HL-60 (cell line): ENCODE results near the gene FBXW7.
A peak's percentile ranks its signal among the peaks of the same experiment; 100 is the strongest.

ENCODE experiments used
- DNase-seq, 2 experiments: peaks; one replicate each; pipeline ENCODE4 v3.0.0-alpha.2; 2010 to 2020; ENCODE audit warnings: low read depth in 1 of 2, low spot score in 1 of 2
- H3K27ac ChIP-seq: fragments of 250-450 bp; sonication (Bioruptor Pico); replicated peaks from 2 replicates; pipeline ENCODE4 v1.5.1; 2020; ENCODE audit warnings: mild to moderate bottlenecking, moderate library complexity
- H3K27me3 ChIP-seq: fragments of 250-450 bp; sonication (Bioruptor Pico); 2 replicates; pipeline ENCODE4 v1.5.1; 2021; ENCODE audit warnings: mild to moderate bottlenecking, moderate library complexity; ENCODE audit not compliant: insufficient read depth, poor library complexity, severe bottlenecking
- H3K4me3 ChIP-seq: replicated peaks from 2 replicates; pipeline ENCODE4 v1.5.1; 2011; ENCODE audit warnings: mild to moderate bottlenecking, control low read depth, low read length; ENCODE audit not compliant: insufficient read depth
- GABPA ChIP-seq: IDR thresholded peaks from 2 replicates; pipeline ENCODE4 v1.6.1; 2012; ENCODE audit warnings: low read depth
- POLR2AphosphoS5 ChIP-seq: IDR thresholded peaks from 2 replicates; pipeline ENCODE4 v1.6.1; 2012; ENCODE audit warnings: low read depth
- SPI1 ChIP-seq: IDR thresholded peaks from 2 replicates; pipeline ENCODE4 v1.6.1; 2012; ENCODE audit warnings: low read depth, mild to moderate bottlenecking, borderline replicate concordance
- TF ChIP-seq, protein P1 (sequence below): IDR thresholded peaks from one replicate; pipeline ENCODE4 v1.5.1; 2011; ENCODE audit warnings: low read length, control low read depth, inconsistent platforms; ENCODE audit not compliant: insufficient read depth
- TF ChIP-seq, protein P2 (sequence below): IDR thresholded peaks from 2 replicates; pipeline ENCODE4 v1.6.1; 2012; ENCODE audit warnings: low read depth; ENCODE audit not compliant: insufficient replicate concordance

FBXW7 gene

DNA sequence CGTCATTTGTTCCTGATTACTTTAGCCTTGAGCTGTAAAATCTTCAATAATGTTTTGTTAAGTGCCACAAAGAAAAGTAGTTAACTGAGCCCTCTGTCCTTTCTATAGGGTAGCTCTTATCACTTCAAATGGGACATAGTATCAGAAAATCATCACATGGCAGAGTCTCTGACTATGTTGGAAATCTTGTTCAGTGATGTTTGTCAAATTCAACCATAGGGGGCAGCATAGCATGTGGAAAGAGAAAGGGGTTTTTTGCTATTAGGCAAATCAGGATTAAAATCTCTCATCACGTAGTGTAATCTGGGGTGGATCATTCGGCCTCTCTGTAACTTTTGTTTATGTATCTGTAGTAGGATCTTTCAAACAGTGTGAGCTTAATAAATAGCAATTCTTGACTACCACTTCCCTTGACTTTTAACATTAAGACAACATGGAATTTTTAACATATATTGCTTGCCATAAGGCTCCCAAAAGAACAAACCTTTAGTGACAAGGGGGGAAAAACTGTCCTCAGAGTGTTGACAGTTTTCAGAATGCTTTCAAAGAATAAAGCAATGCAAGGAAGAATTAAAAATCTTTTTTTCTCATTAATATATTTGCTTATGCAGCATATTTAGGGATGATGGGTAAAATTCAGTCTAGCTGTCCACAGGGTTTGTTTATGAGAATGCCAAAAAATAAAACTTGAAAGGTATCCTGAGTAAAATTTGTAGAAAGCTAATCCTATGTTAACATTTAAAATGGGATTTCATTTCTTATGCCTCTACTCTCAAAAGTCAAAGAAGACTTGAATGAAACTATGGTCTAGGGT lies 127.2 kb downstream of the FBXW7 start:
- DNase-seq: peak in 1 of 2 experiments; percentile 36

DNA sequence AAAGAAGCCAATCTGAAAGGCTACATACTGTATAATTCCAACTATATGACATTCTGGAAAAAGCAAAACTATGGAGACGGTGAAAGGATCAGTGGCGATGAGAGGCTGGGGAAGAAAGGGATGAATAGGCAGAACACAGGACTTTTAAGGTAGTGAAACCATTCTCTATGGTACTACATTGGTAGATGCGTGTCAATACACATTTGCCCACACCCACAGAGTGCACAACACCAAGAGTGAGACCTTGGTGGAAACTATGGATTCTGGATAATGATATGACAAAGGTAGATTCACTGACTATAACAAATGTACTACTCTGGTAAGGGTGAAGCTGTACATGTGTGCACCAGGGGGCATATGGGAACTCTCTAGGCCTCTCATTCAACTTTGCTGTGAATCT lies 134.5 kb downstream of the FBXW7 start:
- Histone ChIP-seq H3K27me3 (no peaks in the 10 kb centered on the region), H3K27ac (no peak overlapping the region), H3K4me3 (no peak overlapping the region)
- DNase-seq: no peak
- TF ChIP-seq, protein P1, sequence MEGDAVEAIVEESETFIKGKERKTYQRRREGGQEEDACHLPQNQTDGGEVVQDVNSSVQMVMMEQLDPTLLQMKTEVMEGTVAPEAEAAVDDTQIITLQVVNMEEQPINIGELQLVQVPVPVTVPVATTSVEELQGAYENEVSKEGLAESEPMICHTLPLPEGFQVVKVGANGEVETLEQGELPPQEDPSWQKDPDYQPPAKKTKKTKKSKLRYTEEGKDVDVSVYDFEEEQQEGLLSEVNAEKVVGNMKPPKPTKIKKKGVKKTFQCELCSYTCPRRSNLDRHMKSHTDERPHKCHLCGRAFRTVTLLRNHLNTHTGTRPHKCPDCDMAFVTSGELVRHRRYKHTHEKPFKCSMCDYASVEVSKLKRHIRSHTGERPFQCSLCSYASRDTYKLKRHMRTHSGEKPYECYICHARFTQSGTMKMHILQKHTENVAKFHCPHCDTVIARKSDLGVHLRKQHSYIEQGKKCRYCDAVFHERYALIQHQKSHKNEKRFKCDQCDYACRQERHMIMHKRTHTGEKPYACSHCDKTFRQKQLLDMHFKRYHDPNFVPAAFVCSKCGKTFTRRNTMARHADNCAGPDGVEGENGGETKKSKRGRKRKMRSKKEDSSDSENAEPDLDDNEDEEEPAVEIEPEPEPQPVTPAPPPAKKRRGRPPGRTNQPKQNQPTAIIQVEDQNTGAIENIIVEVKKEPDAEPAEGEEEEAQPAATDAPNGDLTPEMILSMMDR: no peak
- TF ChIP-seq GABPA (no peak), POLR2AphosphoS5 (no peak), SPI1 (no peak)
- TF ChIP-seq, protein P2, sequence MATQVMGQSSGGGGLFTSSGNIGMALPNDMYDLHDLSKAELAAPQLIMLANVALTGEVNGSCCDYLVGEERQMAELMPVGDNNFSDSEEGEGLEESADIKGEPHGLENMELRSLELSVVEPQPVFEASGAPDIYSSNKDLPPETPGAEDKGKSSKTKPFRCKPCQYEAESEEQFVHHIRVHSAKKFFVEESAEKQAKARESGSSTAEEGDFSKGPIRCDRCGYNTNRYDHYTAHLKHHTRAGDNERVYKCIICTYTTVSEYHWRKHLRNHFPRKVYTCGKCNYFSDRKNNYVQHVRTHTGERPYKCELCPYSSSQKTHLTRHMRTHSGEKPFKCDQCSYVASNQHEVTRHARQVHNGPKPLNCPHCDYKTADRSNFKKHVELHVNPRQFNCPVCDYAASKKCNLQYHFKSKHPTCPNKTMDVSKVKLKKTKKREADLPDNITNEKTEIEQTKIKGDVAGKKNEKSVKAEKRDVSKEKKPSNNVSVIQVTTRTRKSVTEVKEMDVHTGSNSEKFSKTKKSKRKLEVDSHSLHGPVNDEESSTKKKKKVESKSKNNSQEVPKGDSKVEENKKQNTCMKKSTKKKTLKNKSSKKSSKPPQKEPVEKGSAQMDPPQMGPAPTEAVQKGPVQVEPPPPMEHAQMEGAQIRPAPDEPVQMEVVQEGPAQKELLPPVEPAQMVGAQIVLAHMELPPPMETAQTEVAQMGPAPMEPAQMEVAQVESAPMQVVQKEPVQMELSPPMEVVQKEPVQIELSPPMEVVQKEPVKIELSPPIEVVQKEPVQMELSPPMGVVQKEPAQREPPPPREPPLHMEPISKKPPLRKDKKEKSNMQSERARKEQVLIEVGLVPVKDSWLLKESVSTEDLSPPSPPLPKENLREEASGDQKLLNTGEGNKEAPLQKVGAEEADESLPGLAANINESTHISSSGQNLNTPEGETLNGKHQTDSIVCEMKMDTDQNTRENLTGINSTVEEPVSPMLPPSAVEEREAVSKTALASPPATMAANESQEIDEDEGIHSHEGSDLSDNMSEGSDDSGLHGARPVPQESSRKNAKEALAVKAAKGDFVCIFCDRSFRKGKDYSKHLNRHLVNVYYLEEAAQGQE: no peak

More for the DNA sequence above, 127.2 kb downstream of the FBXW7 start:
- Histone ChIP-seq H3K4me3 (no peak overlapping the region), H3K27me3 (no peaks in the 10 kb centered on the region), H3K27ac (no peak overlapping the region)
- TF ChIP-seq SPI1 (no peak), POLR2AphosphoS5 (no peak), GABPA (no peak)
- TF ChIP-seq, protein P2: no peak
- TF ChIP-seq, protein P1: peak; percentile 41

DNA sequence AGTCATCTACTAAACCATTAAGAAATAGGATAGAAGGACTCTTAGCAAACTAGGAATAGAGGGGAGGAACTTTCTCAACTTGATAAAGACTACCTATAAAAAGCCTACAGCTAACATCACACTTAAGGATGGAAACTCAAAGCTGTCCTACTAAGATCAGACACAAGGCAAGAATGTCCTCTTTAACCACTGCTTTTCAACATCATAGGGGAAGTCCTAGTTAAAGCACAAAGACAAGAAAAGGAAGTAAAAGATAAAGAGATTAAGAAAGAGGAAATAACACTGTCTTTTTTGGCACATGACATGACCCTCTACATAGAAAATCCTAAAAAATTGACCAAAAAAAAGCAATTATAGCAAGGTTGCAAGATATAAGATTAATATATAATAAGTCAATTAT lies 136.6 kb downstream of the FBXW7 start:
- no peak overlapping the region for H3K27ac ChIP-seq
- no peak overlapping the region for H3K4me3 ChIP-seq
- DNase-seq: peak; percentile 30 to 32
- H3K27me3 ChIP-seq: no peaks in the 10 kb centered on the region
- TF ChIP-seq, protein P2: no peak
- TF ChIP-seq GABPA: 0 out of 2 replicates have a peak, but pooled peaks have one; percentile 22
- no peak for TF ChIP-seq POLR2AphosphoS5
- TF ChIP-seq, protein P1: no peak
- peak; percentile 79 for TF ChIP-seq SPI1
